Testis (tissue), 2 donors: ENCODE data around the gene SH3BGR.

Experiments
- CTCF ChIP-seq, 3 experiments: fragments of 450-650 bp in 2 of 3; fragments of 200-600 bp in 1 of 3; sonication (generic) in 1 of 3; IDR thresholded peaks; one replicate each; pipeline ENCODE4 v1.5.1; 2016 to 2019; ENCODE audit warnings: antibody characterized with exemption in 3 of 3, mild to moderate bottlenecking in 2 of 3, moderate library complexity in 1 of 3
- POLR2A ChIP-seq: fragments of 450-650 bp; IDR thresholded peaks from one replicate; pipeline ENCODE4 v1.6.1; 2017; ENCODE audit warnings: antibody characterized with exemption, mild to moderate bottlenecking, moderate library complexity

DNA sequence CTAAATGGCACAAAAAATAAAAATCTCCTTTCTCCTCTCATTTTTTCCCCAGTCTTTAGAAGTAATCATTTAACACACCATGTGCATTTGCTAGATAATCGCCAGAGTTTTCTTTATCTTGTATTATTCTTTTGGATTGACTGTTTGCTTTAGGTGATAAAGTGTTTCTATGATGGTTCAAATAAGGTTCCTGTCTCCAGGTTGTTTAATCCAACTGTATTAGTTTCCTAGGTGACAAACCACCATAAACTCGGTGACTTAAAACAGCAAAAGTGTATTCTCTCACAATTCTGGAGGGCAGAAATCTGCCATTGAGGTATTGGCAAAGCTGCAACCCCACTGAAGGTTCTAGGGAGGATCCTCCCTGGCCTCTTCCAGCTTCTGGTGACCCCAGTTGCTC, 109.4 kb downstream of the SH3BGR start:
- no peak for TF ChIP-seq CTCF (IDR thresholded peaks at IDR 0.05)
- no peak for TF ChIP-seq POLR2A
